Measurements from ENCODE around the gene ZBTB12. TPM values are rescaled to one million over a fixed set of nuclear protein-coding genes. Genes with fewer than 3 reads are reported as not detected.
"Not testable (repeated sequence)": the region's sequence is repeated elsewhere in the genome, so short reads cannot be mapped to it uniquely, and the experiment has no call there.

ZBTB12 gene
- total and polyA plus RNA-seq, 8 donors, result 0.43 to 6.4 (median 1.8) TPM

DNA sequence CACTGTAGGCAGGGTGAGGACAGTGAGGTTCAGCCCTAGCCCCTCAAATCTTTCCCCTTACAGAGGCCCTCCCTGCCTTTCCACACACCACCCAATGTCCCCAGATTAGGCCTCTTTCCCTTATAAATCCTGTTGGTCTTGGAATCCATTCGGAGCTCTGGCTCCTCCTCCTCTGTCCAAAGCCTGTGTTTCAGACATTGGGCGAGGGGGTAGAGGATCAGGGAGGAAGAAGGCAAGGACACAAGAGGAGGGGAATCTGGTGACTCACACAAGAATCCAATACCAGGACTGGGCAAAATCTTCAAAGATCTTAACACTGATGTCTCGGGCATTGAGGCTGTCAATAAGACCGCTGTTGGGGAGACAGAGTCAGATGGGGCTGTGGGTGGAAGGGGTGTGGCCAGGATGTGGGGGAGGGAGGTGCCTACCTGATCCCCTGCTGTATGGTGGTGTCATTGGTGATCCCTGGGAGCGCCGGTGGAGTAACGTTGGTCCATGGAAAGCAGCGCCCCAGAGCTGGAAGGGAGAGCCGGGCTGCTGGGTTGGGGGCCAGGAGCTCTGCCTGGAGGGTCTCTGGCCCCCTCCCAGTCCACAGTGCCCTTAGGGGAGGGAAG, 30.7 kb downstream of the ZBTB12 start:
- TF ChIP-seq, protein P1, sequence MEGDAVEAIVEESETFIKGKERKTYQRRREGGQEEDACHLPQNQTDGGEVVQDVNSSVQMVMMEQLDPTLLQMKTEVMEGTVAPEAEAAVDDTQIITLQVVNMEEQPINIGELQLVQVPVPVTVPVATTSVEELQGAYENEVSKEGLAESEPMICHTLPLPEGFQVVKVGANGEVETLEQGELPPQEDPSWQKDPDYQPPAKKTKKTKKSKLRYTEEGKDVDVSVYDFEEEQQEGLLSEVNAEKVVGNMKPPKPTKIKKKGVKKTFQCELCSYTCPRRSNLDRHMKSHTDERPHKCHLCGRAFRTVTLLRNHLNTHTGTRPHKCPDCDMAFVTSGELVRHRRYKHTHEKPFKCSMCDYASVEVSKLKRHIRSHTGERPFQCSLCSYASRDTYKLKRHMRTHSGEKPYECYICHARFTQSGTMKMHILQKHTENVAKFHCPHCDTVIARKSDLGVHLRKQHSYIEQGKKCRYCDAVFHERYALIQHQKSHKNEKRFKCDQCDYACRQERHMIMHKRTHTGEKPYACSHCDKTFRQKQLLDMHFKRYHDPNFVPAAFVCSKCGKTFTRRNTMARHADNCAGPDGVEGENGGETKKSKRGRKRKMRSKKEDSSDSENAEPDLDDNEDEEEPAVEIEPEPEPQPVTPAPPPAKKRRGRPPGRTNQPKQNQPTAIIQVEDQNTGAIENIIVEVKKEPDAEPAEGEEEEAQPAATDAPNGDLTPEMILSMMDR (IDR thresholded peaks at IDR 0.05), result no peak
- TF ChIP-seq POLR2A (IDR thresholded peaks at IDR 0.05) (no peak), POLR2AphosphoS5 (IDR thresholded peaks at IDR 0.05) (no peak), EP300 (IDR thresholded peaks at IDR 0.05) (no peak)
- Histone ChIP-seq H3K9me3 (no peaks in the 10 kb centered on the region), H3K27ac (no peak overlapping the region), H3K4me1 (peaks cover 9 to 28% (median 19%) of the 10 kb centered on the region in 4 donors), H3K36me3 (peaks cover 13 to 74% (median 37%) of the 10 kb centered on the region in 4 donors), H3K27me3 (no peaks in the 10 kb centered on the region), H3K4me3 (no peak overlapping the region)
- DNase-seq, result peak in 1 of 2 donors; percentile 46
- WGBS, 5 donors, result 51 to 72% (median 67%) methylated on average over 9 of the region's 9 CpGs
- intact Hi-C loops (cut with DNase I; ENCODE audit: low total_unique reads), result no loop called here

DNA sequence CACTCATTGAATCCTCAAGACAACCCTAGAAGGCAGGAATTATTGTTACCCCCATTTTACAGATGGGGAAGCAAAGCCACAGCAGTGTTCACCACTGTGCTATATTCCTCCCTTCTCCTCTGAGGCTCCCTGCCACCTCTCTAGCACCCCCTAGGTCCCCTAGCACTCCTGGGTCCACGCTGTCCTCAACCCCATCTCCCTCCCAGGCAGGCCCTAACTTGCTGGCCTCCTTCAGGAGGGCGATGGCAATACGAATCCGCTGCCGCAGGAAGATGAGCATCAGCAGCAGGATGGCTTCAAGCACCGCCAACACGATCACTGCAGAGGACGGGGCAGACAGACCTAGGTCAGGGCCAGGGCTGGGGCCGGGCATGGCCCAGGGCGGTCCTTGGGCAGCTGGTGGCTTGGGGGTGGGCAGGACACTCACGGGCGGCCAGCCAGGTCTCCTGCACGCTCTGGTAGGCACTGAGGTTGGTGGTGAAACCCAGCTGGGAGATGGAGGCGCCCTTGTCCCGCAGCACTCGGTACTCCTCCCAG, 31.4 kb downstream of the ZBTB12 start:
- Histone ChIP-seq H3K36me3 (peaks cover 13 to 75% (median 37%) of the 10 kb centered on the region in 4 donors), H3K9me3 (no peaks in the 10 kb centered on the region), H3K4me3 (no peak overlapping the region), H3K27ac (no peak overlapping the region), H3K27me3 (no peaks in the 10 kb centered on the region), H3K4me1 (peaks cover 13 to 28% (median 17%) of the 10 kb centered on the region in 4 donors)
- 70 to 83% (median 81%) methylated on average over 15 to 16 of the region's 16 CpGs for WGBS, 5 donors
- no peak for DNase-seq
- TF ChIP-seq, protein P1 (IDR thresholded peaks at IDR 0.05), result no peak
- TF ChIP-seq EP300 (IDR thresholded peaks at IDR 0.05) (no peak), POLR2AphosphoS5 (IDR thresholded peaks at IDR 0.05) (no peak), POLR2A (IDR thresholded peaks at IDR 0.05) (no peak)
- intact Hi-C loops (cut with DNase I; ENCODE audit: low total_unique reads), result no loop called here

DNA sequence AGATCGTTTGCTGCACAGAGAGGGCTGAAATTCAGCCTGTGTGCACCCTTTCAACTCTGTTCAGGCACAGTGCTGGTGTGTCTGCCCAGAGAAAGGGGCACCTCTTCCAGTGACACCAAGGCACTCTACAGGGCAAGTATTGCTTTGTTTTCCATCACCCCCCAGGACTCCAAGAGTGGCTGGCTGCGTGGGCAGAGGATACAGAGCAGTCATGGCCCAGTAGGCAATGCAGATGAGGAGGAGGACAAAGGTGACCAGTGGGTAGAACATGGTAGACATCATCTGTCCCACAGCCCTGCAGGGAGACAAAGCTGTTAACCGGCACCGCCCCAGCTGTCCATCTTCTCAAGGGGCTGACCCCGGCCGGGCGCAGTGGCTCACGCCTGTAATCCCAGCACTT, 32.5 kb downstream of the ZBTB12 start:
- 77 to 92% (median 87%) methylated on average over 7 to 8 of the region's 8 CpGs for WGBS, 5 donors
- no peaks in the 10 kb centered on the region for H3K9me3 ChIP-seq
- DNase-seq, result no peak
- peaks cover 12 to 72% (median 33%) of the 10 kb centered on the region in 4 donors for H3K36me3 ChIP-seq
- intact Hi-C loops (cut with DNase I; ENCODE audit: low total_unique reads), result no loop called here
- H3K27ac ChIP-seq, result no peak overlapping the region
- TF ChIP-seq POLR2A (IDR thresholded peaks at IDR 0.05), result no peak
- no peak for TF ChIP-seq POLR2AphosphoS5 (IDR thresholded peaks at IDR 0.05)
- TF ChIP-seq, protein P1 (IDR thresholded peaks at IDR 0.05), result no peak
- TF ChIP-seq EP300 (IDR thresholded peaks at IDR 0.05), result no peak
- peaks cover 8 to 37% (median 14%) of the 10 kb centered on the region in 4 donors for H3K4me1 ChIP-seq
- H3K4me3 ChIP-seq, result no peak overlapping the region
- H3K27me3 ChIP-seq, result no peaks in the 10 kb centered on the region

DNA sequence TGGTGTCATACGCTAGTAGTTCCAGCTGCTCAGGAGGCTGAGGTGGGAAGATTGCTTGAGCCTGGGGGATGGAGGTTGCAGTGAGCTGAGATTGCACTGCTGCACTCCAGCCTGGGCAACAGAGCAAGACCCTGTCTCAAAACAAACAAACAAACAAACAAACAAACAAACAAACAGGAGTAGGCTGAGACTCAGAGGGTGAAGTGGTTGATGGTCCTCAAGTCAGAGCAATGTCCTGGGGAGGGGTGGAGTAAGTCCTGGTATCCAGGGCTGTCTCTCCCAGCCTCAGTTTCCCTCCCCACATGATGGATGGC, 33.3 kb downstream of the ZBTB12 start:
- H3K4me3 ChIP-seq; DNase-seq; H3K9me3 ChIP-seq; H3K27me3 ChIP-seq; intact Hi-C loops (cut with DNase I; ENCODE audit: low total_unique reads); H3K27ac ChIP-seq: not testable (repeated sequence)
- Histone ChIP-seq H3K4me1 (peaks cover 12 to 39% (median 19%) of the 10 kb centered on the region in 4 donors), H3K36me3 (peaks cover 9 to 68% (median 32%) of the 10 kb centered on the region in 4 donors)
- 60 to 96% (median 88%) methylated on average over 1 of the region's 1 CpG for WGBS, 5 donors

Measured in stomach (tissue), 9 donors.